ENCODE data around the gene SMIM34.
"Not testable (repeated sequence)": the region's sequence is repeated elsewhere in the genome, so short reads cannot be mapped to it uniquely, and the experiment has no call there.

DNA sequence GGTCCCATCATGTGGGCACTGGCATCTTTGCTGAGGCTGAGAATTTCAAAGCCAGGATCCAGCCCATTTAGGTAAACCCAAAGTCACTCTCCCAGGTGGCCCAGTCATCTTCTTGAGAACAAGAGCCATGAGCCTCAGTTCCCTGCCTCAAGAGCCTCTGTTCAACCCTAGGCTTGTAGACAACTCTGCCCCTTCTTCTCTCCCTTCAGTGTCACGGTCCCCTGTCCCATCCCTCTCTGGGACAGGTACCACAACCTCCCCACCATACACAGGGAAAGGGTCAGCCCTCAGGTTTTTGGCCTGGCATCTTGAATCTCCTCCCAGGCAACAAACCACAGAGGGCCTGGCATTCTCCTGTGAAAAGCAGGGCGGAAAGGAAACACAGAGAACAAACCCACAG, 18.1 kb downstream of the SMIM34 start:
- TF ChIP-seq, protein P1, sequence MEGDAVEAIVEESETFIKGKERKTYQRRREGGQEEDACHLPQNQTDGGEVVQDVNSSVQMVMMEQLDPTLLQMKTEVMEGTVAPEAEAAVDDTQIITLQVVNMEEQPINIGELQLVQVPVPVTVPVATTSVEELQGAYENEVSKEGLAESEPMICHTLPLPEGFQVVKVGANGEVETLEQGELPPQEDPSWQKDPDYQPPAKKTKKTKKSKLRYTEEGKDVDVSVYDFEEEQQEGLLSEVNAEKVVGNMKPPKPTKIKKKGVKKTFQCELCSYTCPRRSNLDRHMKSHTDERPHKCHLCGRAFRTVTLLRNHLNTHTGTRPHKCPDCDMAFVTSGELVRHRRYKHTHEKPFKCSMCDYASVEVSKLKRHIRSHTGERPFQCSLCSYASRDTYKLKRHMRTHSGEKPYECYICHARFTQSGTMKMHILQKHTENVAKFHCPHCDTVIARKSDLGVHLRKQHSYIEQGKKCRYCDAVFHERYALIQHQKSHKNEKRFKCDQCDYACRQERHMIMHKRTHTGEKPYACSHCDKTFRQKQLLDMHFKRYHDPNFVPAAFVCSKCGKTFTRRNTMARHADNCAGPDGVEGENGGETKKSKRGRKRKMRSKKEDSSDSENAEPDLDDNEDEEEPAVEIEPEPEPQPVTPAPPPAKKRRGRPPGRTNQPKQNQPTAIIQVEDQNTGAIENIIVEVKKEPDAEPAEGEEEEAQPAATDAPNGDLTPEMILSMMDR (IDR thresholded peaks at IDR 0.05; ENCODE audit: borderline replicate concordance, extremely low read depth, low read length, poor library complexity, severe bottlenecking): not testable (repeated sequence)
- TF ChIP-seq EZH2 (IDR thresholded peaks at IDR 0.05; ENCODE audit: borderline replicate concordance, low read depth, low read length, severe bottlenecking): not testable (repeated sequence)

Measured in DND-41 (cell line).